Amygdala (tissue), 56 donors: ENCODE data around the gene TBC1D17.
A peak's percentile ranks its signal among the peaks of the same experiment; 100 is the strongest.
"Not testable (repeated sequence)": the region's sequence is repeated elsewhere in the genome, so short reads cannot be mapped to it uniquely, and the experiment has no call there.

Experiments used
- DNase-seq, 56 donors: peaks; one replicate each; lab custom pipeline; 2025; lab: John Stamatoyannopoulos, UW

The TBC1D17 gene

GRCh38 chr19:49913720-49914119 is 36.2 kb downstream of the TBC1D17 start:
- DNase-seq: no peak

GRCh38 chr19:49915271-49915670 is 37.8 kb downstream of the TBC1D17 start:
- DNase-seq: no peak

- DNase-seq: peak in 4 of 56 donors; percentile 4 to 34 (median 12)
Measured at GRCh38 chr19:49916839-49917733, 39.6 kb downstream of the TBC1D17 start.

- DNase-seq: no peak
Measured at GRCh38 chr19:49918089-49918488, 40.6 kb downstream of the TBC1D17 start.

- no peak for DNase-seq
Measured at GRCh38 chr19:49920624-49921363, 43.3 kb downstream of the TBC1D17 start.

- no peak for DNase-seq
Measured at GRCh38 chr19:49921871-49922795, 44.6 kb downstream of the TBC1D17 start.

GRCh38 chr19:49923055-49924003 is 45.8 kb downstream of the TBC1D17 start:
- DNase-seq: peak in 7 of 56 donors; percentile 8 to 33 (median 14)

- DNase-seq: no peak
Measured at GRCh38 chr19:49924004-49924880, 46.7 kb downstream of the TBC1D17 start.

GRCh38 chr19:49924881-49925210 is 47.3 kb downstream of the TBC1D17 start:
- DNase-seq: not testable (repeated sequence)

GRCh38 chr19:49925486-49925885 is 48.0 kb downstream of the TBC1D17 start:
- no peak for DNase-seq

GRCh38 chr19:49926515-49926914 is 49.0 kb downstream of the TBC1D17 start:
- no peak for DNase-seq

- no peak for DNase-seq
Measured at GRCh38 chr19:49927526-49928264, 50.2 kb downstream of the TBC1D17 start.

GRCh38 chr19:49929121-49929610 is 51.7 kb downstream of the TBC1D17 start, which contains the start of the genes ATF5 and NUP62:
Gene ATF5, plus strand, starts transcription at chr19:49929205. Its CDS starts 1,646 bp downstream, at chr19:49930851.
Gene NUP62, minus strand, starts transcription at chr19:49929504. Its CDS starts 19,697 bp downstream, at chr19:49909807.
- peak in 53 of 56 donors; percentile 47 to 96 (median 82) for DNase-seq

GRCh38 chr19:49929611-49930482 is 52.3 kb downstream of the TBC1D17 start:
- DNase-seq: peak; percentile 71 to 98 (median 93)

- peak in 1 of 56 donors; percentile 32 for DNase-seq
Measured at GRCh38 chr19:49930483-49931011, 53.0 kb downstream of the TBC1D17 start.
